Measurements from ENCODE around the gene LPP. TPM values are rescaled to one million over a fixed set of nuclear protein-coding genes. Genes with fewer than 3 reads are reported as not detected.

Gene LPP
- total and polyA plus RNA-seq, 9 of the 15 experiments (the other 6 are each of a cell fraction or from before 2014, with no cell fraction given): 0.07 to 0.18 TPM; not detected in 7

DNA sequence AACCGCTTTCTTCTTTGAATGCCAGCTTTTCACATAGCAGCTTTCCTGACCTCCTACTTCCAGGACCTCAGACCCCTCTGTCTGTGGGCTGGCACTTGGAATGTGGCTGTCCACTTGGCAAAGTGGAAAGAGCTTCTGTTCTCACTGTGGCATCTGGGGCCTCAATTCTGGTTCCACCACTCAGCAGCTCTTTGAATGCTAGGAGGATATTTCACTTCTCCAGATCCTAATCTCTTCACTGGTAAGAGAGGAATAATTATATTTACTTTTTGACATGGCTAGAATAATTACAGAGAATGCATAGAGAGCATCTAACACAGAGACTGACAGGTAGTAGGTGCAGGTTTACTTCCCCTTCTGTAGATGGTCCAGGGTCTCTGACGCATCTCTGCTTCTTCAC lies 405.9 kb downstream of the LPP start (continued):
- TF ChIP-seq, protein P1, sequence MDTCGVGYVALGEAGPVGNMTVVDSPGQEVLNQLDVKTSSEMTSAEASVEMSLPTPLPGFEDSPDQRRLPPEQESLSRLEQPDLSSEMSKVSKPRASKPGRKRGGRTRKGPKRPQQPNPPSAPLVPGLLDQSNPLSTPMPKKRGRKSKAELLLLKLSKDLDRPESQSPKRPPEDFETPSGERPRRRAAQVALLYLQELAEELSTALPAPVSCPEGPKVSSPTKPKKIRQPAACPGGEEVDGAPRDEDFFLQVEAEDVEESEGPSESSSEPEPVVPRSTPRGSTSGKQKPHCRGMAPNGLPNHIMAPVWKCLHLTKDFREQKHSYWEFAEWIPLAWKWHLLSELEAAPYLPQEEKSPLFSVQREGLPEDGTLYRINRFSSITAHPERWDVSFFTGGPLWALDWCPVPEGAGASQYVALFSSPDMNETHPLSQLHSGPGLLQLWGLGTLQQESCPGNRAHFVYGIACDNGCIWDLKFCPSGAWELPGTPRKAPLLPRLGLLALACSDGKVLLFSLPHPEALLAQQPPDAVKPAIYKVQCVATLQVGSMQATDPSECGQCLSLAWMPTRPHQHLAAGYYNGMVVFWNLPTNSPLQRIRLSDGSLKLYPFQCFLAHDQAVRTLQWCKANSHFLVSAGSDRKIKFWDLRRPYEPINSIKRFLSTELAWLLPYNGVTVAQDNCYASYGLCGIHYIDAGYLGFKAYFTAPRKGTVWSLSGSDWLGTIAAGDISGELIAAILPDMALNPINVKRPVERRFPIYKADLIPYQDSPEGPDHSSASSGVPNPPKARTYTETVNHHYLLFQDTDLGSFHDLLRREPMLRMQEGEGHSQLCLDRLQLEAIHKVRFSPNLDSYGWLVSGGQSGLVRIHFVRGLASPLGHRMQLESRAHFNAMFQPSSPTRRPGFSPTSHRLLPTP (IDR thresholded peaks at IDR 0.05; ENCODE audit: borderline replicate concordance, extremely low read depth, insufficient read length): no peak
- TF ChIP-seq ZNF134 (CRISPR knock-in tag; conservative IDR thresholded peaks at IDR 0.05): no peak
- TF ChIP-seq, protein P2, sequence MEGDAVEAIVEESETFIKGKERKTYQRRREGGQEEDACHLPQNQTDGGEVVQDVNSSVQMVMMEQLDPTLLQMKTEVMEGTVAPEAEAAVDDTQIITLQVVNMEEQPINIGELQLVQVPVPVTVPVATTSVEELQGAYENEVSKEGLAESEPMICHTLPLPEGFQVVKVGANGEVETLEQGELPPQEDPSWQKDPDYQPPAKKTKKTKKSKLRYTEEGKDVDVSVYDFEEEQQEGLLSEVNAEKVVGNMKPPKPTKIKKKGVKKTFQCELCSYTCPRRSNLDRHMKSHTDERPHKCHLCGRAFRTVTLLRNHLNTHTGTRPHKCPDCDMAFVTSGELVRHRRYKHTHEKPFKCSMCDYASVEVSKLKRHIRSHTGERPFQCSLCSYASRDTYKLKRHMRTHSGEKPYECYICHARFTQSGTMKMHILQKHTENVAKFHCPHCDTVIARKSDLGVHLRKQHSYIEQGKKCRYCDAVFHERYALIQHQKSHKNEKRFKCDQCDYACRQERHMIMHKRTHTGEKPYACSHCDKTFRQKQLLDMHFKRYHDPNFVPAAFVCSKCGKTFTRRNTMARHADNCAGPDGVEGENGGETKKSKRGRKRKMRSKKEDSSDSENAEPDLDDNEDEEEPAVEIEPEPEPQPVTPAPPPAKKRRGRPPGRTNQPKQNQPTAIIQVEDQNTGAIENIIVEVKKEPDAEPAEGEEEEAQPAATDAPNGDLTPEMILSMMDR (IDR thresholded peaks at IDR 0.05 in 2 of 3, conservative IDR thresholded peaks at IDR 0.05 in 1 of 3; ENCODE audit: insufficient read depth in 2 of 3, low read depth in 1 of 3, low read length in 3 of 3): no peak
- no peak for TF ChIP-seq FUS (optimal IDR thresholded peaks at IDR 0.05; ENCODE audit: low read depth, low read length)

DNA sequence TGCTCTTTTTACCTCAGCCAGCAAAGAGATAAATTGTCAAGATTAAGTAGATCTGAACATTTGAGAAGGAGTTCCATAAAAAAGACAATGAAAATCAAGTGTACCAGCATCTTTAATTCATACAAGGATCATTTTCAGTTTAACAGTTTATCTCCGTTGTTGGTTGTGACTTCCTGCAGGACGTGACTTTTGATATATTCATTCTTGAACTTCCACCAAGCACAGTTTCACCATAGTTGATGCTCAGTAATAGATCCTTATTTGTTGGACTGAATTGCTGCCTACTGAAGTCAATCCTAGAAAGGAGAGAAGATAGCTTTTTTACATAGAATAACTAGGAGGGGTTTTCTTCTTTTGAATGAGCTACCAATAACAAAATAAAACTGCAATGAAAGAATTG lies 408.2 kb downstream of the LPP start:
- no peak for DNase-seq (ENCODE audit: extremely low read depth in 1 of 4, low spot score in 3 of 4)
- ChIA-PET CTCF (ENCODE audit: low intra/inter-chr PET ratio) (no interaction called here), POLR2A (no interaction called here)
- Histone ChIP-seq H3K4me1 (replicated peaks in 1 of 2; ENCODE audit: control insufficient read depth in 2 of 2, insufficient read depth in 2 of 2, low read length in 2 of 2) (no peaks in the 10 kb centered on the region), H3K9me1 (ENCODE audit: control insufficient read depth, insufficient read depth, low read length) (no peaks in the 10 kb centered on the region), H4K20me1 (replicated peaks; ENCODE audit: control insufficient read depth, insufficient read depth, low read length) (no peaks in the 10 kb centered on the region), H3K27ac (ENCODE audit: extremely low read depth, low read depth, low read length) (no peak overlapping the region), H3K4me2 (ENCODE audit: insufficient read depth, low read length) (no peak overlapping the region), H3K9me3 (replicated peaks; ENCODE audit: control insufficient read depth, insufficient read depth, low read depth, low read length) (no peaks in the 10 kb centered on the region), H3K4me3 (no peak overlapping the region), H3K36me3 (ENCODE audit: control insufficient read depth, insufficient read depth, low read length) (no peaks in the 10 kb centered on the region), H3K27me3 (ENCODE audit: control insufficient read depth in 2 of 2, insufficient read depth in 2 of 2, low read length in 2 of 2) (no peaks in the 10 kb centered on the region), H2AFZ (ENCODE audit: low read depth, low read length) (no peak overlapping the region), H3K79me2 (ENCODE audit: control insufficient read depth, insufficient read depth, low read length) (no peaks in the 10 kb centered on the region), H3K9ac (ENCODE audit: insufficient read depth in 1 of 2, low read depth in 2 of 2, low read length in 2 of 2) (no peak overlapping the region)
- FAIRE-seq: no peak
- 0% methylated on average over 2 of the region's 2 CpGs for WGBS (ENCODE audit: insufficient coverage, low coverage, missing lambda C conversion rate)
- no TSS peak for BruUV-seq (replicated peaks)
- in situ Hi-C loops (cut with MboI) (no loop called here), intact Hi-C loops (cut with micrococcal nuclease) (no loop called here)
- ATAC-seq: no peak
- TF ChIP-seq PTBP1 (IDR thresholded peaks at IDR 0.05; ENCODE audit: low read depth, low read length): no peak

Data from K562 (cell line).